22Rv1 (cell line): ENCODE data around the gene NADSYN1.

ENCODE experiments used
- CTCF ChIP-seq: fragments of 450-650 bp; IDR thresholded peaks from 2 replicates; pipeline ENCODE4 v1.5.1; 2017; ENCODE audit warnings: mild to moderate bottlenecking
- ZFX ChIP-seq: fragments of 450-650 bp; IDR thresholded peaks from 2 replicates; pipeline ENCODE4 v1.6.1; 2017; ENCODE audit warnings: antibody characterized with exemption, borderline replicate concordance

DNA sequence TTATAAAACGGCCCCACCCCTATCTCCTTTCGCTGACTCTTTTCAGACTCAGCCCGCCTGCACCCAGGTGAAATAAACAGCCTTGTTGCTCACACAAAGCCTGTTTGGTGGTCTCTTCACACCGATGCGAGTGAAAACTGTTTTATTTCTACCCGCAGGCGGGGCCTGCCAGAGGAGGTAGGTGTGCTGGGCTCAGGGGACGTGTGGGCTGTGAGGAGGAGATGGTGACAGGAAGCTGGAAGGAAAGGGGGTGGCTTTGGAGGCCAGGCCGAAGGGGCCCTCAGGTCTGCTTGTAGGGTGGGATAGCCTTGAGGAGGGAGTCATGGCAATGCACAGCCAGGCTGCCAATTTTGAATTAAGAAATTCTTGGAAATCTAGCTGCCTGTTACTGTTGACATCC lies 52.8 kb downstream of the NADSYN1 start:
- no peak for TF ChIP-seq CTCF
- TF ChIP-seq ZFX = no peak
